ENCODE results near the gene RAB22A. TPM values are rescaled to one million over a fixed set of nuclear protein-coding genes. Genes with fewer than 3 reads are reported as not detected.
A peak's percentile ranks its signal among the peaks of the same experiment; 100 is the strongest.

Gene RAB22A
- total RNA-seq, 2 donors from 2014 or later = 11.8 to 15.8 TPM

DNA sequence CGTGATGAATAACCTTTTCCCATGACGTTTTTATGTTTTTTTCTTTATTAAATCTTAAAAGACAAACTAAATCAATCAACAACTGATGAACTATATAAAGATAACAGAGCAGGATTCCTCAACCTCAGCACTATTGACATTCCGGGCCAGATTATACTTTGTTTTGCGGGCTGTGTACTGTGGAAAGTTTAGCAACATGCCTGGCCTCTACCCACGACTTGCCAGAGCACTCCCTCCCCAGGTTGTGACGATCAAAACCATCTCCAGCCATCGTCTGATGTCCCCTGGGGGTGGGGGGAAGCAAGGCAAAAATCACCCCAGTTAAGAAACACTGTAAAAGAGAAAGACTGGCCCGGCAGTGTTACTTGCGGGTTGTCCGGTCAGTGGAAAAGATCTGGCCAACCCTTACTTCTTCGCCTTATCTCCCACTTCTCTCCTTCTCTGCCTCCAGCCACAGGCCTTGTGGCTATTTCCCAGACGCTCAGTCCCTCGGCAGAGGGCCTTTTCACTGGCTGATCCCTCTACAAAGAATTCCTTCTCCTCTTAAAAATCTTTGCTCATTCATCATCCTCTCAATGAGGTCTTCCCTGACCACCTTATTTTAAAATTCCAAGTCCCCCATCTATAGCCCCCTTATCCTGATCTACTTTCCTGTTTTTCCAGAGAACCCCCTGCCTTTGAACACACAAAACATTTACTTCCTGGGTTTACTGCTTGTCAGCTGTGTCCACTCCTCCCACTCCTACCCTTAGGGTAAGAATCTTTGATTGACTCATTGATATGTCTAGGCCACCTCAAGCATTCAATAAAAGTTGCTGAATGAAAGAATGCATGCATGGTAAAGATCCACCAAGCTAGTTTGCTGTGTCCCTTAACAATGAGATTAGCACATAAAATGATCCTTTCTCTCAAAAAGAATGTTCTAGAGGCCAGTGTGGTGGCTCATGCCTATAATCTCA lies 14.7 kb upstream of the RAB22A start:
- DNase-seq (ENCODE audit: low spot score in 2 of 2) = no peak
- no peak for ATAC-seq
- H3K27ac Mint-ChIP-seq = no peak overlapping the region
- no peaks in the 10 kb centered on the region for H3K9me3 Mint-ChIP-seq
- no peaks in the 10 kb centered on the region for H3K36me3 Mint-ChIP-seq

DNA sequence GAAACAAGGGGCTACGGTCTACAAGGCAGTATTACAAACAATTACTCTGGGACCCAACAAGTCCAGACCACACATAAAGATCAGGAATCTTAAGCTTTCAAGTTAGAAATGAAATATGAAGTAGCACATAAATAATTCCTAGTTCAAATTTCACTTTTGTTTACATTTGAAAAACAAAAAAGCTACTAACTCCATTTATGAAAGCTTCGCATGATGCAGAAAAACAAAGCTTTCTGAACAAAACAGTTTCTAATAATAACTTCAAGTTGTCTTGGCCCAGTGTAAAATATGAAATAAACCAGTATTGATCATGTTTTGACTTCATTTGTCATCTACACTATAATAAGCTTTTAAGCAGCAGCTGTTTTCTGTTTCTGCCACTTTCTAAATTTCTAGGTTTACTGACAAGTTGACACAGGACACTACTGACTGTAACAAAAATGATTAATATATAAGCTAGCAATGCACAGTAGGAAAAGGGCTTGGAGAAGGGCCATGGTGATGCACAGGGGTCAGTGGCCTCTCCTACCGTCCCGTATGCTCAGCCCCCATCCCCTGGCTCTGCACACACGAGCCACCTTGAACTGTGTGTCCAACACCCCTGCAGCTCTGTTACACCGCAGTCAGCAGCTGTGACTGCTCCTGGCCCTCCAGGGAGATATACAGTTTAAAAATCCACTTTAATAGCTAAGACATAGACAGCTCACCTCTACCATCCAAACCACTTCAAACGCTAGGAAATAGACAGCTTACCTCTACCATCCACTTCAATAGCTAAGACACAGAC lies 13.3 kb upstream of the RAB22A start:
- DNase-seq (ENCODE audit: low spot score in 2 of 2) (no peak), ATAC-seq (no peak)
- Mint-ChIP-seq H3K9me3 (peaks cover 0 to 5% of the 10 kb centered on the region in 2 donors), H3K27ac (no peak overlapping the region), H3K36me3 (no peaks in the 10 kb centered on the region)

DNA sequence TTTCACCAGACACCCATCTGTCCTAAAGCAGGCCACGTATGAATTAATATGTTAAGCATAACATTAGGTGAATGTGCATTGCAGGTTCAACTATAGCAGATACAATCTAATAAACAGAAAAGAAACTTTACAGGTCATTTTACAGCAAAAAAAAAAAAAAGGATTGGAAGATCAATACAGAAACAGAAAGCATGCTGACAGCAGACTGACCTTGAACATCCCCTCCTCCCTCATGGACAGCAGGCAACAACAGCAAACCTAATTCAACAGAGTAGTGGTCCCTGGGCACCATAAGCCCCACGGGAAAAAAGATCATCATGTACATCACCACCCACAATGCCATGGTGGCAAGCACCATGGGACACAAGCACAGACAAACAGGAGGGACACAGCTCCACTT lies 12.1 kb upstream of the RAB22A start:
- peak overlapping the region in 1 of 2 donors; percentile 47 for H3K27ac Mint-ChIP-seq

DNA sequence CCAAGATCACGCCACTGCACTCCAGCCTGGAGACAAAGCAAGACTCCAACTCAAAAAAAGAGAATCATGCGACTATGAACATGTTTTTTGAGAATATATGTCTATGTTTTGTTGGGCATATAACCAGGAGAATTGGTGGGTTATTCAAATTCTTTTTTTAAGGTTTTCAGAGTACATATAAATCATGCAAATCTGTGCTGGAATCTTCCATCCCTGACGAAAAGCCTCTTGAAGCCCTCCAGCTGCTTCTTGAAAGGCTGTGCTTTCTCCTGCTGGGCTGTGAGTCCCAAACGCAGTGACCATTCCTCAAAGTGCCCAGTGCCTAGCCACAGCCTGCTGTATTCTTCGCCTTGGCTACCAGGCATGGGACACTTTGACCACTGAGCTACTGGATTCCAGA lies 9.2 kb upstream of the RAB22A start:
- no peak overlapping the region for H3K27ac Mint-ChIP-seq
- DNase-seq (ENCODE audit: low spot score in 2 of 2) (no peak), ATAC-seq (no peak)
- H3K9me3 Mint-ChIP-seq = peaks cover 0 to 12% of the 10 kb centered on the region in 2 donors
- peaks cover 5 to 18% of the 10 kb centered on the region in 2 donors for H3K36me3 Mint-ChIP-seq

More for the DNA sequence above, 12.1 kb upstream of the RAB22A start:
- Mint-ChIP-seq H3K36me3 (no peaks in the 10 kb centered on the region), H3K9me3 (peaks cover 0 to 5% of the 10 kb centered on the region in 2 donors)
- no peak for DNase-seq (ENCODE audit: low spot score in 2 of 2)
- no peak for ATAC-seq

DNA sequence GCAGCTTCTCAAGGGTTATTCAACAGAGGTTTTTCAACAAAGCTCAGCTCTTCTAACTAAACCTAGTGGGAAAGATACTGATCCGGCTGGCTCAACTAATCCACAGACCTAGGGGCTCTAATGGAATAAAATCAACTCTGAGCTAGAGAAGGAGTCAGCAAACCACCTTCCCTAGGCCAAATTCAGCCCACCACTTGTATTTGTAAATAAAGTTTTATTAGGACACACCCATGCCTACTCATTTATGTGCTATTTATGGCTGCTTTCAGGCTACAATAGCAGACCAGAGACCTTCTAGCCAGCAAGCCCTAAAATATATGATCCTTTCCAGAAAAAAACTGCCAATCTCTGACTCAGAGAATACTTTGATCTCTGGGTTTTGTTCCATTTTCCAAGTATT lies 6.0 kb upstream of the RAB22A start:
- Mint-ChIP-seq H3K36me3 (peaks cover 5 to 29% of the 10 kb centered on the region in 2 donors), H3K27ac (no peak overlapping the region), H3K9me3 (peaks cover 0 to 12% of the 10 kb centered on the region in 2 donors)
- no peak for ATAC-seq
- DNase-seq (ENCODE audit: low spot score in 2 of 2) = no peak

DNA sequence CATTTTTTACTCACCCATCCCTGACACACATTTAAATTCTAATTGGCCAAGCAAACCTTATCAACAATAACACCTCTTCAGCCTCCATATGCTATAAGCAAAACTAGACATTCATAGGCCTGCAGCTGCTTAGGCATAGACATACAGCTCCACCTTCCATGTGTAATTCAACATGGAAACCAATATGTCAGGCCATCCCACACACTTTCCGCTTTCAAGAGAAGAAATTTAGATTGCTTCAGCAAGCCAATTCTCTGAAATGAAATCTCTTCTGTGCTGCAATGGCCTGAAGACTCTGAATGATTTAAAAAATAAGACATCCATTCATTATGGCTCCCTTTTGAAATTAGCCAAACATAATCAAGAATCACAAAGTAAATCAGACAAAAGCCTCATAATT lies 4.5 kb upstream of the RAB22A start:
- DNase-seq (ENCODE audit: low spot score in 2 of 2) (no peak), ATAC-seq (no peak)
- peak overlapping the region; percentile 2 to 95 for H3K27ac Mint-ChIP-seq
- peaks cover 5 to 29% of the 10 kb centered on the region in 2 donors for H3K36me3 Mint-ChIP-seq
- H3K9me3 Mint-ChIP-seq = peaks cover 0 to 12% of the 10 kb centered on the region in 2 donors

DNA sequence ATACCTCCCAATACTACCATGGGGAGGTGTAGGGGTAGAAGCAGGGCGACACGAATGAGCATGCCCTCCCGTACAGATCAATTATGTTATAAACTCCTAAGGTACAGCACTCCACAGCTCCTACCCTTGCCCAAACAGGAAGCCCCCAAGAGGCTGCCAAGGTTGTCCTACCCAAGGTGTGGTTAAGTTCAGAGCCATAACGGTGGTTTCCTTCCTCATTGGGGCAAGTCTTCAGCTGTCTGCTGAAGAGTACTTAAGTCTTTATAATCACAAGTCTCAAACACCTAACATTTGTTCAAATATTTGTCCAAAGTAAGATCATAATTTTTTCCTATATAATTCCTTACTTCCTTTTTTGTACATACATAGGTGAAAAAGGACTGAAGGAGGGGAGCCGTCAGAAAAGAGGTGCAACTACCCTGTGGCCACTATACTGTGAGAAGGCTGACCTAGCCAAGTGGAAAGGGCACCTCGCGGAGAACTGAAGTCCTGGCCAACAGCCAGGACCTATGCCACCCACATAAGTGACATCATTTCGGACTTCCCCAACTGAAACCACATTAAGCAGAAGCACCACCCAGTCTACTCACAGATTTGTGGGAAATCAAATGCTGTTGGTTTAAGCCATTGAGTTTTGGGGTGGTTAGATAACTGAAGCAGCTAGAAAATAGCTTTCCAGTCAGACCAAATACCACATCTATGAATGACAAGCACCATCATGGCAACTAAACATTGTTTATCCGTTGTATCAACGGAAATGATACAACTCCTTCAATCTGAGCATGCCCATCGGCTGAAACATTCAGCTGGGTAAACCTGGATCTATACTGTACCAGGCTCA lies 2.9 kb upstream of the RAB22A start:
- peak; percentile 85 to 87 for ATAC-seq
- H3K9me3 Mint-ChIP-seq = peaks cover 0 to 8% of the 10 kb centered on the region in 2 donors
- peak; percentile 61 to 86 for DNase-seq (ENCODE audit: low spot score in 2 of 2)
- peaks cover 15 to 37% of the 10 kb centered on the region in 2 donors for H3K36me3 Mint-ChIP-seq
- H3K27ac Mint-ChIP-seq = peak overlapping the region; percentile 95 to 96

DNA sequence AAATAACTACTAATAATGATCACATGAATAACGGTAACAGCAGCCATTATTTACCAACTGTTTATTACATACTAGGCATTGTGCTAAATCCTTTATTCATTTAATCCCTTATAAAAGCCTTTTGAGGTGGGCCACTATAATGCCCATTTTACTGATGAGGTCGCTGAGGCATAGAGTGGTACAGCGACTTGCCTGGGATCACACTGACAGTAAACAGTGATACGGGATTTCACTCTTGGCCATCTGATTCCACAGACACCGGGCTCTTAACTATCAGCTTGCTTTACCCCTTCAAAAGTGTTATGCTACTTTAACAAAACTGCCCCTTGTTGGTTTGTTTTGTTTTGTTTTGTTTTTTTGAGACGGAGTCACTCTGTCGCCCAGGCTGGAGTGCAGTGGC lies 2.2 kb upstream of the RAB22A start:
- Mint-ChIP-seq H3K36me3 (peaks cover 15 to 42% of the 10 kb centered on the region in 2 donors), H3K27ac (peak overlapping the region; percentile 95 to 96), H3K9me3 (peaks cover 0 to 8% of the 10 kb centered on the region in 2 donors)
- ATAC-seq = peak in 1 of 2 donors; percentile 2
- no peak for DNase-seq (ENCODE audit: low spot score in 2 of 2)

DNA sequence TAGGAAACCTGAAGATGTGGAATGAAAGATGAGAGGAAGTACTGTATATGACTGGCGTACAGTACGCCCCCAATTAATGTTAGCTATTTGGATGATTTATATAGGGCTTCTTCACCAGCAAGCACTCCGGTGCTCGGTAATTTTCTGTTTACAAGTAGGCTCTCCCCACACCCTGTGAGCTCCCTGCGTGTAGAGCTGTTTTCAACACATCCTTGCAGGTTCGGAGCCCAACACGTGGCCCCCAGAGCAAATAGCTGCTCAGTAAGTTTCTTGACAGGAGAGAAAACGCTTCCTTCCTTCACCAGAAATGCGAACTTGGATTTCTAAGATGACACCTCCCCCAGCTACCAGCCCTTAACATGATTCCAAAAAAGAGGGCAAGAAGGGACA lies 1.2 kb upstream of the RAB22A start:
- DNase-seq (ENCODE audit: low spot score in 2 of 2) = no peak
- peaks cover 21 to 49% of the 10 kb centered on the region in 2 donors for H3K36me3 Mint-ChIP-seq
- peaks cover 0 to 8% of the 10 kb centered on the region in 2 donors for H3K9me3 Mint-ChIP-seq
- H3K27ac Mint-ChIP-seq = peak overlapping the region; percentile 95 to 96
- ATAC-seq = no peak

DNA sequence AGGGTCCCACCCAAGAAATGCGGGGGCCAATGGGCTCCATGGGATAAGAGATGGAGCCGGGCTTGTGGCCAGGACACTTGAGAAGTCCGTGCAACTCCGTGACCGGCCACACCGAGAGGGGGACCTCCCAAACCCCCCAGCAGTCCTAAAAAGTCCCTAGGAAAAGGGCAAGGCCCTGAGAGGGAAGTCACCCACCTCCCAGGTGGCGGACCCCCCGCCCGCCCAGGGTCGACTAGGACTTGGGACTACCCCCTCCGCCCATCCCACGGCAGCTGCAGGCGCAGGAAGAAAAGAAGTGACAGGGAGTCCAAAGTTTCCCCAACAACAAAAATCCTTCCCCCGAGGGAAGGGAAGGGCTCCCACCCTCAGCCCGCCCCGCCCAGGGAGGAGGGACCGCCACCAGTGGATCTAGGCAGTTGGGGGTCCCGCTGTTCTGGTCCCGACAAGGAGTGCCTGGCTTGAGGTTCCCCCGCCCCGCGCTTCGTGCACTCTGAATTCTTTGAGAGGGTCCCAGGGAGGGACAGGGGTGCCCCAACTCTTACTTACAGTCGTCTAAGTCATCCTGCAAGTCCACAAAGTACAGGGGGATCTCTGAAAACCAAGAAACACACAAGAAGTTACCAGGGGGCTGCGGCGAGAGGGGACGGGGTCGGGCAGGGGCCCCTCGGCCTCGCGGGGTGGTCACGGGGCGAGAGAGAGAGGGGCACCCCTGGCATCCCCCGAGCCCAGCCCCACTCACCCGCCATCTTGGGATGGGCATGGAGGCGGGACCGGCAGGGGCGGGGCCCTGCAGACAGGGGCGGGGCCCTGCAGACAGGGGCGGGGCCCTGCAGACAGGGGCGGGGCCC lies 611 bp upstream of the RAB22A start:
- H3K36me3 Mint-ChIP-seq = peaks cover 21 to 52% of the 10 kb centered on the region in 2 donors

DNA sequence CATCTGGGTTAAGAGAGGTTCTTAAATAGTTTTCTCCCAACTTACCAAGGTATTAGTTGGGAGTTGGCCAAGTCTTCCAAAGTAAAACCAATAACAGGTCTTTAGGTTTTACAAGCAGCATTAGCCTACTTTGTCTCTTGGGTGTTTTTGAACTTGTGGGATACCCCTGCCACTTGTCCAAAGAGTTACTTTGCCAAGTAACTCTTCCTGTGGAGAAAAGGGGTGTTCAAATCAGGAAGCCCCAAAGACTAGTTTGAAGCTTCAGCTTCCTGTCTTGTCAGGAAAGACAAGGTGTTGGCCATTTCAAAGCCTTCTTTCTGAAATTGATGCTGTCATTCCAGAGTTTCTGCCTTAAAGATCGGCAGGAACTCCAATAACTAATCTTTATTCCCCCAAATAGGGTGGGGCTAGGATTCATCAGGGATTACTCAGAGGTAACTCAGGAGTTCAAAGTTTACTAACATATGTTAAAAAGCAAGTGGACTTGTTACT lies 822 bp downstream of the RAB22A start:
- Mint-ChIP-seq H3K36me3 (peaks cover 17 to 49% of the 10 kb centered on the region in 2 donors), H3K9me3 (no peaks in the 10 kb centered on the region), H3K27ac (peak overlapping the region; percentile 94 to 96)
- ATAC-seq (no peak), DNase-seq (ENCODE audit: low spot score in 2 of 2) (no peak)

More for the DNA sequence above, 611 bp upstream of the RAB22A start:
- ATAC-seq (peak; percentile 11 to 37), DNase-seq (ENCODE audit: low spot score in 2 of 2) (peak in 1 of 2 donors; percentile 70)
- H3K9me3 Mint-ChIP-seq = peaks cover 0 to 8% of the 10 kb centered on the region in 2 donors
- H3K27ac Mint-ChIP-seq = peak overlapping the region; percentile 95 to 96

DNA sequence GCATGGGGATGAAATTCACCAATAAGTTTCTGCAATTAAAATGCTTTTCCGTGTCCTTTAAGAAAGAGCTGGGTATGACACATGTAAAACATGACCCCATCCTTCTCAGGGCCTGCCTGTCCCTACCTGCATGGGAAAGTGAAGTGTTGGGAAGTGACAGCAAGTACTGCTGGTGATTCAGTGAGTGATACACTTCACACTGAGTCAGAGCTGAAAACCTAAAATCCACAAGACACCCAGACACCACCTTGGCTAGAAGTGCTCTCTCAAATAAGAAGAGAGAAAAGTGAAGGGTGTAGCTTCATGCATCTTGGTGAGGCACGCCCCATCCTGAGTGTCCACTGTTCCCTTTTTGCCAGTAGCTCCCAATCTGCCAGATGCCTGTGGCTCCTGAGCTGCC lies 3.3 kb downstream of the RAB22A start:
- Mint-ChIP-seq H3K9me3 (no peaks in the 10 kb centered on the region), H3K36me3 (peaks cover 17 to 56% of the 10 kb centered on the region in 2 donors), H3K27ac (peak overlapping the region; percentile 85 to 89)
- ATAC-seq (peak; percentile 77 to 85), DNase-seq (ENCODE audit: low spot score in 2 of 2) (peak in 1 of 2 donors; percentile 41)

DNA sequence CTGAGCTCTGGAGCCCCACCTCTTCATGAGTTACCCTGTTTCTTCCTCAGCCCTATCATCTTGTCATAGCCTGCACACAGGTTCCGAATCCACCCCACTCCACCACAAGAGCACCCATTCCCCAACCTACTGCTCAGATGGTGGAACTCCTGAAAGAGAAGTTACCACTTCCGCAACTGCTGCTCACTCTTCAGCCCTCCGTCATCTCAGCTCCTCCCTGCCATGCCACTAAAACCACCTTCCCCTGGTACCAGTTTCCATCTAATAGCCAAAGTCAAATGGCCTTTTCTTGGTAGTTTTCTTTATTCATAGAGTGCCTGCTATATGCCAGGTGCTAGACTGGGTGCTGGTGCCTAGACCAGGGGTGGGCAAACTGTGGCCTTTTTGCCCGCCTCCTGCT lies 3.9 kb downstream of the RAB22A start:
- DNase-seq (ENCODE audit: low spot score in 2 of 2) = no peak
- Mint-ChIP-seq H3K36me3 (peaks cover 17 to 58% of the 10 kb centered on the region in 2 donors), H3K27ac (peak overlapping the region; percentile 85 to 88), H3K9me3 (no peaks in the 10 kb centered on the region)
- ATAC-seq = peak; percentile 8 to 47

DNA sequence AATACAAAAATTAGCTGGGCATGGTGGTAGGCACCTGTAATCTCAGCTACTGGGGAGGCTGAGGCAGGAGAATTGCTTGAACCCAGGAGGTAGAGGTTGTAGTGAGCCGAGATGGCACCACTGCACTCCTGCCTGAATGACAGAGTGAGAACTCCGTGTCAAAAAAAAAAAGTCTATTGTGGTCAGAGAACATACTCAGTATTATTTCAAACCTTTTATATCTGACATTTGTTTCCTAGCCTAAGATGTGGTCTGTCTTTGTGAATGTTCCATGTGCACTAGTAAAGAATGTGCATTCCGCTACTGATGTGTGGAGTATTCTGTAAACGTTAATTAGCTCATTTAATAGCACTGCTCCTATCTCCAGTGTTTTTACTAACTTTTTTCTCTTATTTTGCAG lies 11.7 kb downstream of the RAB22A start:
- Mint-ChIP-seq H3K36me3 (peaks cover 0 to 20% of the 10 kb centered on the region in 2 donors), H3K9me3 (no peaks in the 10 kb centered on the region), H3K27ac (no peak overlapping the region)
- peak; percentile 33 to 47 for ATAC-seq
- no peak for DNase-seq (ENCODE audit: low spot score in 2 of 2)

DNA sequence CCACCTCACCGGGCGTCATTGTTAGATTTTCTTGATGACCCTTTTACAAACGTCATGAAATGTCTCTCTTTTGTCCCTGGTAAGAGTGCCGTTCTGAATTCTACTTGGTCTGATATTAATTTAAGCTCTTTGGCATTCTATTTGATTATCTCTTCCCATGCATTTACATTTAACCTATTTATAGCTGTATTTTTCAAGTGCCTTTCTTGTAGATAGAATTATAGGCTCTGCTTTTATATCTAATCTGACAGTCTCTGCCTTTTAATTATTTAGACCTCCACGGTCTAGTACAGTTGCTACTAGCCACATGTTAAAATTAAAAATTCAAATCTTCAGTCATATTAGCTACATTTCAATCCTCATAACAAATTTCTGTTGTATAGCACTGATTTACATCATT lies 12.6 kb downstream of the RAB22A start:
- H3K27ac Mint-ChIP-seq = no peak overlapping the region
- H3K9me3 Mint-ChIP-seq = no peaks in the 10 kb centered on the region
- DNase-seq (ENCODE audit: low spot score in 2 of 2) (no peak), ATAC-seq (no peak)
- H3K36me3 Mint-ChIP-seq = peaks cover 0 to 18% of the 10 kb centered on the region in 2 donors
